ENCODE data around the gene SYDE1.
A peak's percentile ranks its signal among the peaks of the same experiment; 100 is the strongest.

Gene SYDE1

GRCh38 chr19:15147090-15147489 lies 39.9 kb downstream of the SYDE1 start:
- Histone ChIP-seq H3K4me3 (ENCODE audit: low read length, poor library complexity, severe bottlenecking) (no peak overlapping the region), H3K36me3 (ENCODE audit: insufficient read depth, low read length) (no peaks in the 10 kb centered on the region), H3K4me1 (ENCODE audit: insufficient read depth, low read length, poor library complexity, severe bottlenecking) (no peaks in the 10 kb centered on the region), H2AFZ (ENCODE audit: low read length) (no peak overlapping the region), H3K79me2 (ENCODE audit: insufficient read depth, low read length) (no peaks in the 10 kb centered on the region), H3K9me2 (replicated peaks; ENCODE audit: low read depth, low read length) (no peaks in the 10 kb centered on the region), H3K4me2 (ENCODE audit: low read depth, low read length, poor library complexity, severe bottlenecking) (no peak overlapping the region), H4K20me1 (ENCODE audit: insufficient read depth, low read length, poor library complexity, severe bottlenecking) (no peaks in the 10 kb centered on the region), H3F3A (ENCODE audit: low read depth) (no peaks in the 10 kb centered on the region), H3K9me3 (ENCODE audit: insufficient read depth, low read depth, low read length) (no peaks in the 10 kb centered on the region), H3K27me3 (ENCODE audit: insufficient read depth, low read length, poor library complexity, severe bottlenecking) (no peaks in the 10 kb centered on the region), H3K9ac (ENCODE audit: low read depth, low read length, poor library complexity, severe bottlenecking) (no peak overlapping the region)
- TF ChIP-seq EZH2phosphoT487 (IDR thresholded peaks at IDR 0.05; ENCODE audit: borderline replicate concordance), result no peak
- no peak for TF ChIP-seq CTCF (conservative IDR thresholded peaks at IDR 0.05; ENCODE audit: low read length)

- H2AFZ ChIP-seq (ENCODE audit: low read length), result no peak overlapping the region
- H4K20me1 ChIP-seq (ENCODE audit: insufficient read depth, low read length, poor library complexity, severe bottlenecking), result no peaks in the 10 kb centered on the region
- no peaks in the 10 kb centered on the region for H3K36me3 ChIP-seq (ENCODE audit: insufficient read depth, low read length)
- no peak overlapping the region for H3K9ac ChIP-seq (ENCODE audit: low read depth, low read length, poor library complexity, severe bottlenecking)
- H3K4me3 ChIP-seq (ENCODE audit: low read length, poor library complexity, severe bottlenecking), result no peak overlapping the region
- no peaks in the 10 kb centered on the region for H3K9me2 ChIP-seq (replicated peaks; ENCODE audit: low read depth, low read length)
- H3F3A ChIP-seq (ENCODE audit: low read depth), result no peaks in the 10 kb centered on the region
- TF ChIP-seq CTCF (conservative IDR thresholded peaks at IDR 0.05; ENCODE audit: low read length) (no peak), EZH2phosphoT487 (IDR thresholded peaks at IDR 0.05; ENCODE audit: borderline replicate concordance) (no peak)
- no peaks in the 10 kb centered on the region for H3K4me1 ChIP-seq (ENCODE audit: insufficient read depth, low read length, poor library complexity, severe bottlenecking)
- no peaks in the 10 kb centered on the region for H3K79me2 ChIP-seq (ENCODE audit: insufficient read depth, low read length)
- H3K9me3 ChIP-seq (ENCODE audit: insufficient read depth, low read depth, low read length), result no peaks in the 10 kb centered on the region
- H3K27me3 ChIP-seq (ENCODE audit: insufficient read depth, low read length, poor library complexity, severe bottlenecking), result no peaks in the 10 kb centered on the region
- H3K4me2 ChIP-seq (ENCODE audit: low read depth, low read length, poor library complexity, severe bottlenecking), result no peak overlapping the region
These were observed 42.5 kb downstream of the SYDE1 start for GRCh38 chr19:15149737-15150136.

GRCh38 chr19:15154002-15154612 lies 46.9 kb downstream of the SYDE1 start:
- TF ChIP-seq EZH2phosphoT487 (IDR thresholded peaks at IDR 0.05; ENCODE audit: borderline replicate concordance) (no peak), CTCF (conservative IDR thresholded peaks at IDR 0.05; ENCODE audit: low read length) (peak; percentile 86)
- no peak overlapping the region for H3K4me3 ChIP-seq (ENCODE audit: low read length, poor library complexity, severe bottlenecking)
- no peaks in the 10 kb centered on the region for H3K4me1 ChIP-seq (ENCODE audit: insufficient read depth, low read length, poor library complexity, severe bottlenecking)
- H3K4me2 ChIP-seq (ENCODE audit: low read depth, low read length, poor library complexity, severe bottlenecking), result no peak overlapping the region
- H3K9me2 ChIP-seq (replicated peaks; ENCODE audit: low read depth, low read length), result no peaks in the 10 kb centered on the region
- no peaks in the 10 kb centered on the region for H3K9me3 ChIP-seq (ENCODE audit: insufficient read depth, low read depth, low read length)
- no peaks in the 10 kb centered on the region for H3K79me2 ChIP-seq (ENCODE audit: insufficient read depth, low read length)
- H3K9ac ChIP-seq (ENCODE audit: low read depth, low read length, poor library complexity, severe bottlenecking), result no peak overlapping the region
- H3F3A ChIP-seq (ENCODE audit: low read depth), result no peaks in the 10 kb centered on the region
- H3K27me3 ChIP-seq (ENCODE audit: insufficient read depth, low read length, poor library complexity, severe bottlenecking), result no peaks in the 10 kb centered on the region
- H2AFZ ChIP-seq (ENCODE audit: low read length), result no peak overlapping the region
- no peaks in the 10 kb centered on the region for H3K36me3 ChIP-seq (ENCODE audit: insufficient read depth, low read length)
- no peaks in the 10 kb centered on the region for H4K20me1 ChIP-seq (ENCODE audit: insufficient read depth, low read length, poor library complexity, severe bottlenecking)

Measured in Loucy (cell line).